ENCODE data around the gene PTPN5. TPM values are rescaled to one million over a fixed set of nuclear protein-coding genes. Genes with fewer than 3 reads are reported as not detected.

The PTPN5 gene
- total RNA-seq, 1 experiment from 2014 or later: not detected

DNA sequence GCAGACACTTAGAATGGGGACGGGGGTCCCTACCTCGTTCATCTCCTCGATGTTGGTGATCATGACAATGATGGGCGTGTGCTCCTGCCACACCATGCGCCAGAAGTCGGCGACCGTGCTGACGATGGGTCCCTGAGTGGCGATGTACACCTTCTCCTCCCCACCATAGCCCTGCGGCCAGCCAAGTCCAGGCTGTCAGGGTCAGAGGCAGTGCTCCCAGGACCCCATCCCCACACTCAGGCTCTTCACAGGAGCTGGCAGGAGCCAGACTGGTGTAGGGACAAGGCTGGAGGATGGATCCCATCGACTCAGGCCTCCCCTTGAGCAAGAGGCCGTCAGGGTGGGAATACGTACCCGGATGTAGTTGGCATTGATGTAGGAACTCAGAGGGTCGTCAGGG is 58.4 kb downstream of the PTPN5 start:
- H3K4me3 ChIP-seq (ENCODE audit: low read depth in 2 of 2, low read length in 2 of 2): no peak overlapping the region
- TF ChIP-seq TCF7L2 (IDR thresholded peaks at IDR 0.05; ENCODE audit: low read depth, low read length): no peak
- TF ChIP-seq POLR2AphosphoS5 (IDR thresholded peaks at IDR 0.05; ENCODE audit: low read depth, low read length): no peak
- no peak for TF ChIP-seq SIN3A (IDR thresholded peaks at IDR 0.05; ENCODE audit: borderline replicate concordance, insufficient read depth, low read depth, low read length)
- CTCF ChIA-PET: no interaction called here
- ATAC-seq (no peak), DNase-seq (ENCODE audit: low read depth, low spot score) (no peak)
- intact Hi-C loops (cut with micrococcal nuclease; ENCODE audit: unreplicated experiment): loop anchor here (10.0 kb wide), 1 partner anchor 188 kb away; no protein-coding TSS in a partner anchor
- H3K27ac ChIP-seq (ENCODE audit: low read length): no peak overlapping the region
- in situ Hi-C loops (cut with HindIII; ENCODE audit: low pct_unique_long_range_greater_than_20kb, low sequenced_read_pairs): no loop called here
- POLR2A ChIA-PET: no interaction called here
- BruUV-seq (replicated peaks): no TSS peak
- no peaks in the 10 kb centered on the region; the same call in 1 of the 2 replicates for H3K27me3 ChIP-seq (ENCODE audit: control insufficient read depth, insufficient read depth, low read length)
- H3K4me1 ChIP-seq (ENCODE audit: control insufficient read depth, insufficient read depth, low read length): no peaks in the 10 kb centered on the region
- no peaks in the 10 kb centered on the region for H3K9me3 ChIP-seq (ENCODE audit: control insufficient read depth, insufficient read depth, low read depth, low read length)
- no peaks in the 10 kb centered on the region for H3K36me3 ChIP-seq (ENCODE audit: control insufficient read depth, insufficient read depth, low read length)

DNA sequence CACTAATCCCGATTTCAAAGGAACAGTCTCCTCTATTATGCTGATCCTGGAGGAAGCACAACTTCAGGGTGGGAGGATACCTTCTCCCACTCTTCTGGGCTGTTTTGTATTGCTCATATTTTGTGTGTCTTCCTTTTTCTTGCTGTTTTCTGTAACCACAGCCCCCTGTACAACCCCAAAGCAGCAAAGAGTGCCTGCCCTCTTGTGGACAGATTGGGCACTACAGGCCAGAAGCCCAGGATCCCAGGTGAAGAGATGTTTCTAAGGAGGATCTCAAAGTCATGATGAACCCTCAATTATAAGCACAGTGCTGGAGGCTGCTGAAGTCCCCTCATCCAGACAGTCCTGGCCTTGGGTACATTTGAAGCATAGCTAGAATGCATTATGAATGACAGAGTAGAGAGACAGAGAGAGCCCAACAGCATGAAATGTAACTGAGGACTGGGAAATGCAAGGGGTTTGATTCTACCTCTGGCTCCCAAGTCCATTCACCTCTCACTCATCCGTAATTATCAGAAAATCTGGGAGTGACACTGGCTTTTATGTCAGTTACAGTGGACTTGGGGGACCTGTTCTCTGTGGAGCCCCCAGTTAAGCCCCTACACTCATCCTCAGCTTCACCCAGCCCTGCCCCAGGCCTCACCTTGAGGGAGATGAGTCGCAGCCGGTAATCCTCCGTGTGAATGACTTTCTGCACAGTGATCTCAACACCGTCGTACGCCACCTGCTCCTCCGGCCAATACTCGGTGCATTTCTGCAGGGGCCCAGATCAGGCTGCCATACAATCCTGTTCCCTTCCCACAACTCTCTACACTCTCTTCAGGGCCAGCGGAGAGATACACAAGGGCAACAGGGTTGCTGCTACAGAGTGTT is 59.4 kb downstream of the PTPN5 start:
- Histone ChIP-seq H3K27ac (ENCODE audit: low read length) (no peak overlapping the region), H3K4me3 (ENCODE audit: low read depth in 2 of 2, low read length in 2 of 2) (no peak overlapping the region), H3K4me1 (ENCODE audit: control insufficient read depth, insufficient read depth, low read length) (no peaks in the 10 kb centered on the region), H3K9me3 (ENCODE audit: control insufficient read depth, insufficient read depth, low read depth, low read length) (no peaks in the 10 kb centered on the region), H3K36me3 (ENCODE audit: control insufficient read depth, insufficient read depth, low read length) (no peaks in the 10 kb centered on the region), H3K27me3 (ENCODE audit: control insufficient read depth, insufficient read depth, low read length) (no peaks in the 10 kb centered on the region; the same call in 1 of the 2 replicates)
- POLR2A ChIA-PET: no interaction called here
- ATAC-seq (peak; percentile 77), DNase-seq (ENCODE audit: low read depth, low spot score) (peak; percentile 38)
- TF ChIP-seq TCF7L2 (IDR thresholded peaks at IDR 0.05; ENCODE audit: low read depth, low read length) (no peak), SIN3A (IDR thresholded peaks at IDR 0.05; ENCODE audit: borderline replicate concordance, insufficient read depth, low read depth, low read length) (no peak), POLR2AphosphoS5 (IDR thresholded peaks at IDR 0.05; ENCODE audit: low read depth, low read length) (no peak)
- TF ChIP-seq, protein P1, sequence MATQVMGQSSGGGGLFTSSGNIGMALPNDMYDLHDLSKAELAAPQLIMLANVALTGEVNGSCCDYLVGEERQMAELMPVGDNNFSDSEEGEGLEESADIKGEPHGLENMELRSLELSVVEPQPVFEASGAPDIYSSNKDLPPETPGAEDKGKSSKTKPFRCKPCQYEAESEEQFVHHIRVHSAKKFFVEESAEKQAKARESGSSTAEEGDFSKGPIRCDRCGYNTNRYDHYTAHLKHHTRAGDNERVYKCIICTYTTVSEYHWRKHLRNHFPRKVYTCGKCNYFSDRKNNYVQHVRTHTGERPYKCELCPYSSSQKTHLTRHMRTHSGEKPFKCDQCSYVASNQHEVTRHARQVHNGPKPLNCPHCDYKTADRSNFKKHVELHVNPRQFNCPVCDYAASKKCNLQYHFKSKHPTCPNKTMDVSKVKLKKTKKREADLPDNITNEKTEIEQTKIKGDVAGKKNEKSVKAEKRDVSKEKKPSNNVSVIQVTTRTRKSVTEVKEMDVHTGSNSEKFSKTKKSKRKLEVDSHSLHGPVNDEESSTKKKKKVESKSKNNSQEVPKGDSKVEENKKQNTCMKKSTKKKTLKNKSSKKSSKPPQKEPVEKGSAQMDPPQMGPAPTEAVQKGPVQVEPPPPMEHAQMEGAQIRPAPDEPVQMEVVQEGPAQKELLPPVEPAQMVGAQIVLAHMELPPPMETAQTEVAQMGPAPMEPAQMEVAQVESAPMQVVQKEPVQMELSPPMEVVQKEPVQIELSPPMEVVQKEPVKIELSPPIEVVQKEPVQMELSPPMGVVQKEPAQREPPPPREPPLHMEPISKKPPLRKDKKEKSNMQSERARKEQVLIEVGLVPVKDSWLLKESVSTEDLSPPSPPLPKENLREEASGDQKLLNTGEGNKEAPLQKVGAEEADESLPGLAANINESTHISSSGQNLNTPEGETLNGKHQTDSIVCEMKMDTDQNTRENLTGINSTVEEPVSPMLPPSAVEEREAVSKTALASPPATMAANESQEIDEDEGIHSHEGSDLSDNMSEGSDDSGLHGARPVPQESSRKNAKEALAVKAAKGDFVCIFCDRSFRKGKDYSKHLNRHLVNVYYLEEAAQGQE (IDR thresholded peaks at IDR 0.05; ENCODE audit: insufficient read depth in 1 of 2, low read depth in 2 of 2, low read length in 1 of 2): no peak
- TF ChIP-seq, protein P2, sequence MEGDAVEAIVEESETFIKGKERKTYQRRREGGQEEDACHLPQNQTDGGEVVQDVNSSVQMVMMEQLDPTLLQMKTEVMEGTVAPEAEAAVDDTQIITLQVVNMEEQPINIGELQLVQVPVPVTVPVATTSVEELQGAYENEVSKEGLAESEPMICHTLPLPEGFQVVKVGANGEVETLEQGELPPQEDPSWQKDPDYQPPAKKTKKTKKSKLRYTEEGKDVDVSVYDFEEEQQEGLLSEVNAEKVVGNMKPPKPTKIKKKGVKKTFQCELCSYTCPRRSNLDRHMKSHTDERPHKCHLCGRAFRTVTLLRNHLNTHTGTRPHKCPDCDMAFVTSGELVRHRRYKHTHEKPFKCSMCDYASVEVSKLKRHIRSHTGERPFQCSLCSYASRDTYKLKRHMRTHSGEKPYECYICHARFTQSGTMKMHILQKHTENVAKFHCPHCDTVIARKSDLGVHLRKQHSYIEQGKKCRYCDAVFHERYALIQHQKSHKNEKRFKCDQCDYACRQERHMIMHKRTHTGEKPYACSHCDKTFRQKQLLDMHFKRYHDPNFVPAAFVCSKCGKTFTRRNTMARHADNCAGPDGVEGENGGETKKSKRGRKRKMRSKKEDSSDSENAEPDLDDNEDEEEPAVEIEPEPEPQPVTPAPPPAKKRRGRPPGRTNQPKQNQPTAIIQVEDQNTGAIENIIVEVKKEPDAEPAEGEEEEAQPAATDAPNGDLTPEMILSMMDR (IDR thresholded peaks at IDR 0.05): peak; percentile 98
- CTCF ChIA-PET: interaction anchor here (0.6 kb wide), 1 partner anchor 19 kb away, joined by 3 read pairs; no protein-coding TSS in a partner anchor
- in situ Hi-C loops (cut with HindIII; ENCODE audit: low pct_unique_long_range_greater_than_20kb, low sequenced_read_pairs): no loop called here
- no TSS peak for BruUV-seq (replicated peaks)
- intact Hi-C loops (cut with micrococcal nuclease; ENCODE audit: unreplicated experiment): loop anchor here (10.0 kb wide), 1 partner anchor 187 kb away; no protein-coding TSS in a partner anchor
